ENCODE results near the gene FH.

DNA sequence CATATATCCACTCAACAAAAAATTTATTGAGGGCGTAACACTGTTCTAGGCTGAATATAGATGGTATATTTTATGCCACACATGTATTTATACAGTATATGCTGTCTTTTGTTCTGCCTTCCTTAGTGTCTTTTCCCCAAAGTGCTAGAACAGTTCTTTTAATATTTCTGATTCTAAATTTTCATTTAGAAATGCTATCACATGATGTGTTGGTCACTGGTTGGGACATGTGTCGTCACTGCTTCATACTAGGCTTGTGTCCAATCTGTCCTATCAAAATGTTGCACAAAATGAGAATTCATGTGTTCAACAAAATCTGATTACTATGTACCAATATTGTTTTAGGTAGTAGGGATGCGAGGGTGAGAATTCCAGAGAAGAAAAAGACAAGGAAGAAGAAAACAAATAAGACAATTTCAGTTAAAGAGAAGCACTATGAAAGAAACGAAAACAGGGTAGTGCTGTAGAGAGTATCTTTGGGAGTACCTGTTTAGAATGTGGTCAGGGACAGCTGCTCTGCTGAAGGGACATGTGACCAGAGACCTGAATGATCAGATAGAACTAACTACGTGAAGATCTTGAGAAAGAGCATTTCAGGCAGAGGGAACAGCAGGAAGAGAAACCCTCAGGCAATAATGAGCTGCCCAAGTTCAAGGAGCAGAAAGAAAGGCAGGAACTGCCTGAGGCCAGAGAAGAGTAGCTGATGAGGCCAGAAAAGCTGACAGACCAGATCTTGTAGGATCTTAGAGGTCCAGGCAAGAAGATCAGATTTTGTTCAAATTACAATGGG lies 14.0 kb upstream of the FH start:
- TF ChIP-seq NR2C2 (IDR thresholded peaks at IDR 0.05; ENCODE audit: borderline replicate concordance, control insufficient read depth, insufficient read length, low read depth) (no peak), TCF7 (IDR thresholded peaks at IDR 0.05; ENCODE audit: borderline replicate concordance) (no peak), CTCF (IDR thresholded peaks at IDR 0.05 in 2 of 3, conservative IDR thresholded peaks at IDR 0.05 in 1 of 3; ENCODE audit: control insufficient read depth in 2 of 3, extremely low read depth in 1 of 3, insufficient read depth in 1 of 3, low read depth in 3 of 3, low read length in 3 of 3) (no peak), EZH2 (IDR thresholded peaks at IDR 0.05; ENCODE audit: borderline replicate concordance, control insufficient read depth, low read depth, low read length) (no peak), PBX3 (IDR thresholded peaks at IDR 0.05; ENCODE audit: insufficient replicate concordance, low read depth, low read length) (no peak), POLR2A (IDR thresholded peaks at IDR 0.05; ENCODE audit: low read depth, low read length) (no peak), MXI1 (IDR thresholded peaks at IDR 0.05; ENCODE audit: low read depth, low read length) (no peak)
- TF ChIP-seq, protein P1, sequence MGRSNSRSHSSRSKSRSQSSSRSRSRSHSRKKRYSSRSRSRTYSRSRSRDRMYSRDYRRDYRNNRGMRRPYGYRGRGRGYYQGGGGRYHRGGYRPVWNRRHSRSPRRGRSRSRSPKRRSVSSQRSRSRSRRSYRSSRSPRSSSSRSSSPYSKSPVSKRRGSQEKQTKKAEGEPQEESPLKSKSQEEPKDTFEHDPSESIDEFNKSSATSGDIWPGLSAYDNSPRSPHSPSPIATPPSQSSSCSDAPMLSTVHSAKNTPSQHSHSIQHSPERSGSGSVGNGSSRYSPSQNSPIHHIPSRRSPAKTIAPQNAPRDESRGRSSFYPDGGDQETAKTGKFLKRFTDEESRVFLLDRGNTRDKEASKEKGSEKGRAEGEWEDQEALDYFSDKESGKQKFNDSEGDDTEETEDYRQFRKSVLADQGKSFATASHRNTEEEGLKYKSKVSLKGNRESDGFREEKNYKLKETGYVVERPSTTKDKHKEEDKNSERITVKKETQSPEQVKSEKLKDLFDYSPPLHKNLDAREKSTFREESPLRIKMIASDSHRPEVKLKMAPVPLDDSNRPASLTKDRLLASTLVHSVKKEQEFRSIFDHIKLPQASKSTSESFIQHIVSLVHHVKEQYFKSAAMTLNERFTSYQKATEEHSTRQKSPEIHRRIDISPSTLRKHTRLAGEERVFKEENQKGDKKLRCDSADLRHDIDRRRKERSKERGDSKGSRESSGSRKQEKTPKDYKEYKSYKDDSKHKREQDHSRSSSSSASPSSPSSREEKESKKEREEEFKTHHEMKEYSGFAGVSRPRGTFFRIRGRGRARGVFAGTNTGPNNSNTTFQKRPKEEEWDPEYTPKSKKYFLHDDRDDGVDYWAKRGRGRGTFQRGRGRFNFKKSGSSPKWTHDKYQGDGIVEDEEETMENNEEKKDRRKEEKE (IDR thresholded peaks at IDR 0.05) = no peak
